ENCODE measurements around the gene CHCHD6. TPM values are rescaled to one million over a fixed set of nuclear protein-coding genes. Genes with fewer than 3 reads are reported as not detected.

The CHCHD6 gene
- total and polyA plus RNA-seq, 4 donors = 22.5 to 70.2 (median 49.7) TPM

DNA sequence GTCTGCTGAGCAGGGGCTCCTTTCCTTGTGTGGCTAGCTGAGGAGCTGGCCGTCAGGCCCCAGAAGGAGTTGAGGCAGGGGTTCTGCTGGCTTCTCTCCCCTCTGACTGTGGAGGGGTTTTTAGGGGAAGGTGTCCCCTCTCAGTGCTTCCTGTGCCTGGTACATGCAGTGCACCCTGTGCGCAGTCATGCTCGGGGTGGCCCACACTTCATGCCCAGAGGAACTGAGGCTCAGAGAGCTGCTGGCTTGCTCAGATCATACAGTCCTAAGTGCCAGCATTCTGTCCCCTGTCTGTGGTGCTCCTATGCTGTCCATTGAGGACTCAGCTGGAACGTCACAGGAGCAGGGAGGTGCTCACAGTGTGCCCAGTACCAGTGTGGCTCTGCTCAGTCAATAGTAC is 211.0 kb downstream of the CHCHD6 start:
- Histone ChIP-seq H3K36me3 (ENCODE audit: control insufficient read depth, insufficient read depth, low read length) (peaks cover 12% of the 10 kb centered on the region), H3K27me3 (ENCODE audit: control insufficient read depth, insufficient read depth, low read length) (no peaks in the 10 kb centered on the region), H3K27ac (ENCODE audit: low read depth, low read length) (no peak overlapping the region), H3K4me3 (ENCODE audit: low read depth, low read length) (no peak overlapping the region), H3K4me1 (ENCODE audit: control insufficient read depth, insufficient read depth, low read length) (peaks cover 11% of the 10 kb centered on the region), H3K9me3 (ENCODE audit: control insufficient read depth, insufficient read depth, low read length) (no peaks in the 10 kb centered on the region)
- WGBS (ENCODE audit: insufficient coverage) = 97% methylated on average over 4 of the region's 4 CpGs
- no peak for DNase-seq (ENCODE audit: low read depth in 4 of 6, low spot score in 6 of 6)

DNA sequence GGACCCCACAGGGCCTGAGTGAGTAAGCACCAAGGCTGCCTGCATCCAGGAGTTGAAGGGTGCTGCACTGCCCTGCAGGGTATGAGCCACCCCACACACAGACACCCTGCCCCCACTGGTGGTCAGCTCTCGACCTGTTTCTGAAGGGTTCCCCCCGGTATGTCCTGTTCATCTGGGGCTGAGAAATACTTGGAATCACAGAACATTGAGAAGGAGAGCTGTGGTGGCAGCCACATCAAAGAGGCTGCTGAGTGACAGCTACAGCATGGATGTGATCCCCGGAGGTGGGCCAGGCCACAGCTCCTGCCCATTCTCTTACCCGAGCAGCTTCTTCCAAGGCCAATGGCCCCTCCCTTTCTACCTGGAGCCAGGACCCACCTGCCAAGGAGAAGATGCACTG is 212.5 kb downstream of the CHCHD6 start:
- peaks cover 12% of the 10 kb centered on the region for H3K36me3 ChIP-seq (ENCODE audit: control insufficient read depth, insufficient read depth, low read length)
- 86% methylated on average over 2 of the region's 4 CpGs for WGBS (ENCODE audit: insufficient coverage)
- H3K4me1 ChIP-seq (ENCODE audit: control insufficient read depth, insufficient read depth, low read length) = peaks cover 6% of the 10 kb centered on the region
- H3K4me3 ChIP-seq (ENCODE audit: low read depth, low read length) = no peak overlapping the region
- H3K27me3 ChIP-seq (ENCODE audit: control insufficient read depth, insufficient read depth, low read length) = no peaks in the 10 kb centered on the region
- H3K27ac ChIP-seq (ENCODE audit: low read depth, low read length) = no peak overlapping the region
- no peak for DNase-seq (ENCODE audit: low read depth in 4 of 6, low spot score in 6 of 6)
- no peaks in the 10 kb centered on the region for H3K9me3 ChIP-seq (ENCODE audit: control insufficient read depth, insufficient read depth, low read length)

DNA sequence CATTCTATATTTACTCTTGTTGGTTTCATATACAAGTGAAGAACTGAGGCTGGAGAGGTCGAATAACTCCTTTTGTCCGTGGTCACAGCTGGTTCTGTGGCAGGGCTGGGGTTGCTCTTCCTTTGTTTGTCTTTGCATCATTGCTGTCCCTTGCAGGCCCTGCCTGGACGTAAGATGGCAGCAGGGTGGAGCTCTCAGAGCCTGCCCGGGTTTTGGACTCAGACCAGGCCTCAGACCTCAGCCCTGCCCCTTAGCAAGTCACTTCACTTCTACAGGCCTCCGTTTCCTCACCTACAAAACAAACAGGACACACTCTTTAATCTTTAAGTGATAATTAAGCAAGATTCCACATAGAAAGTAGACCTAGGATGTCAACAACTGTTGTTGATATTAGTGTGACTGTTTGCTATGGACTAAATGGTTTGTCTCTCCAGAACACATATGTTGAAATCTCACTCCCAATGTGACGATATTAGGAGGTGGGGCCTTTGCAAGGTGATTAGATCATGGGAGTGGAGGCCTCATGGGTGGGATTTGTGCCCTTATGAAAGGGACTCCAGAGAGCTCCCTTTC is 213.3 kb downstream of the CHCHD6 start:
- Histone ChIP-seq H3K9me3 (ENCODE audit: control insufficient read depth, insufficient read depth, low read length) (no peaks in the 10 kb centered on the region), H3K4me1 (ENCODE audit: control insufficient read depth, insufficient read depth, low read length) (peaks cover 6% of the 10 kb centered on the region), H3K36me3 (ENCODE audit: control insufficient read depth, insufficient read depth, low read length) (peaks cover 12% of the 10 kb centered on the region), H3K4me3 (ENCODE audit: low read depth, low read length) (no peak overlapping the region), H3K27ac (ENCODE audit: low read depth, low read length) (no peak overlapping the region), H3K27me3 (ENCODE audit: control insufficient read depth, insufficient read depth, low read length) (no peaks in the 10 kb centered on the region)
- WGBS (ENCODE audit: insufficient coverage) = 69% methylated on average over 2 of the region's 6 CpGs
- no peak for DNase-seq (ENCODE audit: low read depth in 4 of 6, low spot score in 6 of 6)

DNA sequence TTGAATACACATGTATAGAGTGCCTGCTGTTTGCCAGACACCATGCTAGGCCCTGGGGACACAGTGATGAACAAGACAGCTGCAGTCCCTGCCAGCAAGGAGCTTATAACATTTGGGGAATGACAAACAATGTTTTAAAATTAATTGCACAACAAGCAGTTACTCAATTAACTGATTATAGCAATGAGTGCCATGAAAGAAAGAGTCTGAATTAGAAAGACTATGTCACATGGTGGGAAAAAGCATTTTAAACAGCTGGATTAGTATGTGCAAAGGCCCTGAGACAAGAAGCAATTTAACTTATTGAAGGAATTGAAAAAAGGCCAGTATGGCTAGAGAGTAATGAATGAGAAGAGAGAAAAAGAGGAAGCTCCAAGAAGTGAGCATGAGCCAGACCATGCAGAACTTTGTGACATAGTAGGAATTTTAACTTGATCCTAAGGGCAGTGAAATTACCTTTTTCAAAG is 214.3 kb downstream of the CHCHD6 start:
- Histone ChIP-seq H3K36me3 (ENCODE audit: control insufficient read depth, insufficient read depth, low read length) (peaks cover 10% of the 10 kb centered on the region), H3K27me3 (ENCODE audit: control insufficient read depth, insufficient read depth, low read length) (no peaks in the 10 kb centered on the region), H3K9me3 (ENCODE audit: control insufficient read depth, insufficient read depth, low read length) (no peaks in the 10 kb centered on the region), H3K4me1 (ENCODE audit: control insufficient read depth, insufficient read depth, low read length) (peaks cover 6% of the 10 kb centered on the region), H3K27ac (ENCODE audit: low read depth, low read length) (no peak overlapping the region), H3K4me3 (ENCODE audit: low read depth, low read length) (no peak overlapping the region)
- no peak for DNase-seq (ENCODE audit: low read depth in 4 of 6, low spot score in 6 of 6)

DNA sequence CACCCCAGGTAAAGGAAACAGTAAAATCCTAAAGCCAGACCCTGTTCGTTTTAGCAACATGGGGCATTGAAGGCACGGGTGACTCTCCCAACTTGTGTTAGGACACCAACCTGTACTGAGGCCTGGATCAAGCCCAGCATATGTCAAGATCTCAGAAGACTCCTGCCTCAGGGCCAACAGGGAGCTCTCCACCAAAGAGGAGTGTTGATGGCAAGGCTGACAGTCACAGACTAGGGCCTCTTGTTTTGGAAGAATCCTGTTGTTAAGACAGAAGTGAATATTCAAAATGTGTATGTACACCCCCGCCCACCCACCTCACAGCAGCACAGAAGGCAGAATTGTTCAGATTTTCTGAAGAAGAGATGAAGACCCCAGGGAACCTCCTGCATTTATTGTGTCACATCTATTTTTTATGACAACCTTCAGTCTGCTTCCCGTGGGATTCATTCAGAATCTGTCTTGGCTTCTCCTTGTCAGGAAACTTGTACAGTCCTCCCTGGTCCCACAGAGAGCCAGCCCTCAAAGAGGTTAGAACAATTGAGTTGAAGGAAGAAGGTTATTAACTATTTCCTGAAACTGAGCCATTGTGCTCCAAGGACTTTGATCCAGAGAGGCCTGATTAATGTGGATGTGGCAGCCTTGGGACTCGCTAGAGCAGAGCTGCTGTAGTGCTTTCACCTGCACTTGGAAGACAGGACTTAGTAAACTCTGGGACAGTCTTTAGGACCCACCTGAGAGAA is 217.2 kb downstream of the CHCHD6 start:
- Histone ChIP-seq H3K4me1 (ENCODE audit: control insufficient read depth, insufficient read depth, low read length) (peaks cover 20% of the 10 kb centered on the region), H3K36me3 (ENCODE audit: control insufficient read depth, insufficient read depth, low read length) (peaks cover 5% of the 10 kb centered on the region), H3K4me3 (ENCODE audit: low read depth, low read length) (no peak overlapping the region), H3K27ac (ENCODE audit: low read depth, low read length) (no peak overlapping the region), H3K9me3 (ENCODE audit: control insufficient read depth, insufficient read depth, low read length) (no peaks in the 10 kb centered on the region), H3K27me3 (ENCODE audit: control insufficient read depth, insufficient read depth, low read length) (no peaks in the 10 kb centered on the region)
- WGBS (ENCODE audit: insufficient coverage) = 87% methylated on average over 3 of the region's 5 CpGs
- no peak for DNase-seq (ENCODE audit: low read depth in 4 of 6, low spot score in 6 of 6)

DNA sequence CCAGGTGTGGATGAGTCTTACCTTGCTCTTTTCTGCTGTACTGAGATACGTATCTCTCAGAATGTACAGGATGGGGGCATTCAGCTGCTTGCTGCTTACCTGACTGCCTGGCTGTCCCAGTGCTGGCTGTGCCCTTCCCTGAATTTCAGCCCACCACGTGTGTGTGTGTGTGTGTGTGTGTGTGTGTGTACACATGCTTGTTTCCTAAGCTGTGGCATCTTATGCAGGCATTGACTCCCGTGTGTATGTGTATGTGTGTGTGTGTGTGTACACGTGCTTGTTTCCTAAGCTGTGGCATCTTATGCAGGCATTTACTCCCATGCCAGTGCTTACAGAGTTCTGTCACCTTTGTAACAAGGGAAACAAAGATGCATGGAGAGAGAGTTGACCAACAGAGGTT is 218.4 kb downstream of the CHCHD6 start:
- Histone ChIP-seq H3K9me3 (ENCODE audit: control insufficient read depth, insufficient read depth, low read length) (no peaks in the 10 kb centered on the region), H3K4me1 (ENCODE audit: control insufficient read depth, insufficient read depth, low read length) (peaks cover 22% of the 10 kb centered on the region), H3K27me3 (ENCODE audit: control insufficient read depth, insufficient read depth, low read length) (no peaks in the 10 kb centered on the region), H3K36me3 (ENCODE audit: control insufficient read depth, insufficient read depth, low read length) (no peaks in the 10 kb centered on the region), H3K27ac (ENCODE audit: low read depth, low read length) (no peak overlapping the region), H3K4me3 (ENCODE audit: low read depth, low read length) (no peak overlapping the region)
- WGBS (ENCODE audit: insufficient coverage) = 90% methylated on average over 2 of the region's 4 CpGs
- no peak for DNase-seq (ENCODE audit: low read depth in 4 of 6, low spot score in 6 of 6)

GRCh38 chr3:126923423-126923822 is 219.4 kb downstream of the CHCHD6 start:
- peaks cover 26% of the 10 kb centered on the region for H3K4me1 ChIP-seq (ENCODE audit: control insufficient read depth, insufficient read depth, low read length)
- DNase-seq (ENCODE audit: low read depth in 4 of 6, low spot score in 6 of 6) = no peak
- no peaks in the 10 kb centered on the region for H3K36me3 ChIP-seq (ENCODE audit: control insufficient read depth, insufficient read depth, low read length)
- no peaks in the 10 kb centered on the region for H3K9me3 ChIP-seq (ENCODE audit: control insufficient read depth, insufficient read depth, low read length)
- no peaks in the 10 kb centered on the region for H3K27me3 ChIP-seq (ENCODE audit: control insufficient read depth, insufficient read depth, low read length)
- H3K4me3 ChIP-seq (ENCODE audit: low read depth, low read length) = no peak overlapping the region
- WGBS (ENCODE audit: insufficient coverage) = 81% methylated on average over 3 of the region's 6 CpGs
- no peak overlapping the region for H3K27ac ChIP-seq (ENCODE audit: low read depth, low read length)

- Histone ChIP-seq H3K36me3 (ENCODE audit: control insufficient read depth, insufficient read depth, low read length) (no peaks in the 10 kb centered on the region), H3K4me3 (ENCODE audit: low read depth, low read length) (no peak overlapping the region), H3K4me1 (ENCODE audit: control insufficient read depth, insufficient read depth, low read length) (peaks cover 26% of the 10 kb centered on the region), H3K27ac (ENCODE audit: low read depth, low read length) (no peak overlapping the region), H3K9me3 (ENCODE audit: control insufficient read depth, insufficient read depth, low read length) (no peaks in the 10 kb centered on the region), H3K27me3 (ENCODE audit: control insufficient read depth, insufficient read depth, low read length) (no peaks in the 10 kb centered on the region)
- no peak for DNase-seq (ENCODE audit: low read depth in 4 of 6, low spot score in 6 of 6)
- WGBS (ENCODE audit: insufficient coverage) = 88% methylated on average over 7 of the region's 7 CpGs
Measured at GRCh38 chr3:126923895-126924294, 219.9 kb downstream of the CHCHD6 start.

DNA sequence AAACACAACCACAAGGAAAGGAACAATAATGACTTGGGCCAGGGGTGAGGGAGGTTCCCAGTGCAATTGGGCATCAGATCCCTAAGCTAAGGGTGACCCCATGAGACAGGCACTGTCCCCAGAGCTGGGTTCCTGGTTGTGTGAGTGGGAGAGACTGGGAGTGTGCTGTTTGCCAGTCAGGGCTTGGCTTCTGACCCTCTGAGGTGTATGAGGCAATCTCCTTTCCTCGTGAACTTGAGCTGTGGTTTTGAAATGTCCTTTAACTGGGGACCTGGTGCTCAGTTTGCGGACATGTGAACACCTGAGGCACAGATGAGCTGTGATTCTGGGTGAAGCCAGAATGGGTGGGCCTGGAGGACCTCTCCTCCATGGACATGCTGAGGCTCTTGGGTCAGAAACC is 220.4 kb downstream of the CHCHD6 start:
- H3K27me3 ChIP-seq (ENCODE audit: control insufficient read depth, insufficient read depth, low read length) = no peaks in the 10 kb centered on the region
- H3K4me3 ChIP-seq (ENCODE audit: low read depth, low read length) = no peak overlapping the region
- WGBS (ENCODE audit: insufficient coverage) = 100% methylated on average over 2 of the region's 2 CpGs
- no peaks in the 10 kb centered on the region for H3K9me3 ChIP-seq (ENCODE audit: control insufficient read depth, insufficient read depth, low read length)
- H3K27ac ChIP-seq (ENCODE audit: low read depth, low read length) = no peak overlapping the region
- no peaks in the 10 kb centered on the region for H3K36me3 ChIP-seq (ENCODE audit: control insufficient read depth, insufficient read depth, low read length)
- DNase-seq (ENCODE audit: low read depth in 4 of 6, low spot score in 6 of 6) = no peak
- peaks cover 26% of the 10 kb centered on the region for H3K4me1 ChIP-seq (ENCODE audit: control insufficient read depth, insufficient read depth, low read length)
